Measurements from ENCODE around the gene GON4L.
"Not testable (repeated sequence)": the region's sequence is repeated elsewhere in the genome, so short reads cannot be mapped to it uniquely, and the experiment has no call there.

Gene GON4L, protein sequence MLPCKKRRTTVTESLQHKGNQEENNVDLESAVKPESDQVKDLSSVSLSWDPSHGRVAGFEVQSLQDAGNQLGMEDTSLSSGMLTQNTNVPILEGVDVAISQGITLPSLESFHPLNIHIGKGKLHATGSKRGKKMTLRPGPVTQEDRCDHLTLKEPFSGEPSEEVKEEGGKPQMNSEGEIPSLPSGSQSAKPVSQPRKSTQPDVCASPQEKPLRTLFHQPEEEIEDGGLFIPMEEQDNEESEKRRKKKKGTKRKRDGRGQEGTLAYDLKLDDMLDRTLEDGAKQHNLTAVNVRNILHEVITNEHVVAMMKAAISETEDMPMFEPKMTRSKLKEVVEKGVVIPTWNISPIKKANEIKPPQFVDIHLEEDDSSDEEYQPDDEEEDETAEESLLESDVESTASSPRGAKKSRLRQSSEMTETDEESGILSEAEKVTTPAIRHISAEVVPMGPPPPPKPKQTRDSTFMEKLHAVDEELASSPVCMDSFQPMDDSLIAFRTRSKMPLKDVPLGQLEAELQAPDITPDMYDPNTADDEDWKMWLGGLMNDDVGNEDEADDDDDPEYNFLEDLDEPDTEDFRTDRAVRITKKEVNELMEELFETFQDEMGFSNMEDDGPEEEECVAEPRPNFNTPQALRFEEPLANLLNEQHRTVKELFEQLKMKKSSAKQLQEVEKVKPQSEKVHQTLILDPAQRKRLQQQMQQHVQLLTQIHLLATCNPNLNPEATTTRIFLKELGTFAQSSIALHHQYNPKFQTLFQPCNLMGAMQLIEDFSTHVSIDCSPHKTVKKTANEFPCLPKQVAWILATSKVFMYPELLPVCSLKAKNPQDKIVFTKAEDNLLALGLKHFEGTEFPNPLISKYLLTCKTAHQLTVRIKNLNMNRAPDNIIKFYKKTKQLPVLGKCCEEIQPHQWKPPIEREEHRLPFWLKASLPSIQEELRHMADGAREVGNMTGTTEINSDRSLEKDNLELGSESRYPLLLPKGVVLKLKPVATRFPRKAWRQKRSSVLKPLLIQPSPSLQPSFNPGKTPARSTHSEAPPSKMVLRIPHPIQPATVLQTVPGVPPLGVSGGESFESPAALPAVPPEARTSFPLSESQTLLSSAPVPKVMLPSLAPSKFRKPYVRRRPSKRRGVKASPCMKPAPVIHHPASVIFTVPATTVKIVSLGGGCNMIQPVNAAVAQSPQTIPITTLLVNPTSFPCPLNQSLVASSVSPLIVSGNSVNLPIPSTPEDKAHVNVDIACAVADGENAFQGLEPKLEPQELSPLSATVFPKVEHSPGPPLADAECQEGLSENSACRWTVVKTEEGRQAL (N-terminal part only)

DNA sequence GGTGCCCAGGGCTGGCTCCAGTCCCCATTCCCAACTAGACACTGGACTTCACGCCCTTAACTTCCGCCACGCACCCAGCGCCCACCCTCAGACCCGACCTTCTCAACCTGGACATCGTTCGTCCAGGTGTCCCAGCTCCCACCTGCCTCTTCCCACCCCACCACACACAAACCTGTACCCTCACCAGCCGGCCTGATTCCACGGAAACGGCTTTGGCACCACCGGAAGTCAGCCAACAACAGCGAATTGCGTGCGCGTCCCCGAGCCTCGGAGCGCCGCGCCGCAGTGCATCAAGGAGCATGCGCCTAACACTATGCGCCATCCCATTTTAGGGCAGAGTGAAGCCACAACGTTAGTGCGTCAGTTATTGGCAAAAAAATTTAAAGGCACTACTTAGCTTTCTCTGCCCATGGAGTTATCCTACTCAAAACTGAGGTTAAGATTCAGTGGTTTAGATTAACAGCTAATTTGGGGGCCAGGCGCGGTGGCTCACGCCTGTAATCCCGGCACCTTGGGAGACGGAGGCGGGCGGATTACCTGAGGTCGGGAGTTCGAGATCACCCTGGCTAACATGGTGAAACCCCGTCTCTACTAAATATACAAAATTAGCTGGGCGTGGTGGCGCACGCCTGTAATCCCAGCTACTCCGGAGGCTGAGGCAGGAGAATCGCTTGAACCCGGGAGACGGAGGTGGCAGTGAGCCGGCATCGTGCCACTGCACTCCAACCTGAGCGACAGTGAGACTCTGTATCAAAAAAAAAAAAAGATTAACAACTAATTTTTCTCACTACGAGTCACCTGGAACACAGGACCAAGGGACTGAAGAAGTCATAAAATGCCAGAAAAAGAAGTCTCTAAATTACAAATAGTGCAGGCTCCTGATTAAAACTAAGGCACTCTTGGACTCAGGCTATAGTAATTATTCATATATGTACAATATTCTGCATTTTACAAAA, at the start of gene GON4L:
GON4L (minus strand) TSS at position 240 of the 956 bp plus-strand sequence. CDS start 3,434 bp downstream, outside the sequence.
- H3K27ac Mint-ChIP-seq: peak within 1 kb of the TSS; percentile 99
- H3K27me3 Mint-ChIP-seq: peaks cover 2% of the 10 kb centered on the region
- H3K36me3 Mint-ChIP-seq: no peaks in the 10 kb centered on the region
- peak within 1 kb of the TSS; percentile 100 for H3K4me3 Mint-ChIP-seq
- H3K4me1 Mint-ChIP-seq (ENCODE audit: low read depth): peaks cover 45% of the 10 kb centered on the region
- no peaks in the 10 kb centered on the region for H3K9me3 Mint-ChIP-seq (ENCODE audit: low read depth)

DNA sequence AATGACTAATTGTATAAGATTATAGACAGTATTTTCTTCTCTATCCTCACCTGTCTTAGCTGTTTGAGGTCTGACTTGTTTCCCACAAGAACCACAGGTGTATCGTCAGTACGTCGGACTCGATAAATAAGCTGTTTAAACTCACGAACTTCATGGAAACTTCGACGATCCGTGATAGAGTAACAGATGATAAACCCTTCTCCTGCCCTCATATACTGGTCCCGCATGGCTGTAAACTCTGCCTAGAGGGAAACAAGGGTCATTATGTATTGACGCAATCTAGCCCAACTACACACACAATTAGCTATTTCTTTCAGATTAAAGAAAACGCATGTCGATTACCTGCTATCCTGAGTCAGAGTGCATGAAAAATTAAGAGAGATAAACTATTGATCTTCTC, 47.2 kb upstream of the GON4L start:
- Mint-ChIP-seq H3K27me3 (no peaks in the 10 kb centered on the region), H3K36me3 (no peaks in the 10 kb centered on the region), H3K9me3 (ENCODE audit: low read depth) (no peaks in the 10 kb centered on the region), H3K4me3 (no peak overlapping the region), H3K27ac (no peak overlapping the region), H3K4me1 (ENCODE audit: low read depth) (peaks cover 3% of the 10 kb centered on the region)

DNA sequence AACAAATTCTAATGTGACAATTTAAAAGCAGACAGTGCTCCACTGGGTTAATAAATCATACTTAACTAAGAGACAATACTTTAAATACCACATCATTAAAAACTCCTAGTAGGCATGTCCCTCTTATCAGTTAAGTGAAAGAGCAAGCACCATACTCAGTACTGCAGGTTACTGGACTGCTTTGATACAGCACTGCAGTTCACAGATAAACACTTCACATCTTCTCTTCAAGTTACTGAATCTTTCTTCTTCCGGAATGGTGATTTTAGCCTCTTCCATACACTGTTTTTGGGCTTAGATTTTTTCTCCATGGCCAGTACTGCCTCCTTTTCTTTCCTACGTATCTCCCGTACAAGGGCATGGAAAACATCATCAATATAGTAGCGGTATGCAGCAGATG, 43.1 kb upstream of the GON4L start:
- Mint-ChIP-seq H3K4me3 (no peak overlapping the region), H3K27ac (peak overlapping the region; percentile 2), H3K36me3 (peaks cover 5% of the 10 kb centered on the region), H3K9me3 (ENCODE audit: low read depth) (no peaks in the 10 kb centered on the region), H3K4me1 (ENCODE audit: low read depth) (peaks cover 5% of the 10 kb centered on the region), H3K27me3 (no peaks in the 10 kb centered on the region)

DNA sequence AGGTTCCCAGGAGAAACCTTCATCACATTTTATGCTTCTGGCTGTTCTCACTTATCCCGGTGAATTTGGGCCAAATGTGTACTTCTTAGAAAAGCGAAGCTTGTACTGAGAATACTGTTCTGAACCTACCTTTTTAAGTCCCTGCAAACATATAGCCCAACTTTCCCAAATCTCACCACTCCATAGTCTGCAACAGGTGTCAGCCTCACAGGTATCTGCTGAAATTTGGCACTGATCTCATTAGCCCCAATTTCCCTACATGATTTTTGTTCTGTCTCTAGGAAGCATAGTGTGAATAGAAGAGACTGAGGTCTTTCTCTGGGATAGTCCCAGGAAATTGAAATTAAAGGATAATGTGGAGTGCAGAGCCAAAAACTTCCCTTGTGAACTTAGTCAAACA, 42.7 kb upstream of the GON4L start:
- peak overlapping the region; percentile 2 for H3K27ac Mint-ChIP-seq

DNA sequence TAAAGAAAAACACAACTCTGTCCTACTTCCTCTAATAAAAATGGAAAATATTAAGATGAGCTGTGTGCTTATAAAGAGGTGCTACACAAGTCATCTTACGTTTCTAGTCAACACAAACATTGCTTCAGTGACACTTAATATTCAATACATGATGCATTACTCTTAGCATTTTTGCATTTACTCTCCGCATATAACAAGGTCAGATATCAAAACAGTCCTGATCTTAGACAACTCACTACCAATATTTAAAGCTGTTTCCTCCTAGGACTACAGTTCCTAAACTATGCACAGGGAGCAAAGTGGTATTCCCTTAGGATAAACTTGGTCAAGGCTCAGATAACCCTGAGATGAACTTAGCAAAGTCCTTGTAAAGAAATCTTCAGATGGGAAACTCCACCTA, 41.9 kb upstream of the GON4L start:
- Mint-ChIP-seq H3K4me3 (no peak overlapping the region), H3K36me3 (peaks cover 5% of the 10 kb centered on the region), H3K27ac (peak overlapping the region; percentile 37), H3K4me1 (ENCODE audit: low read depth) (peaks cover 8% of the 10 kb centered on the region), H3K9me3 (ENCODE audit: low read depth) (no peaks in the 10 kb centered on the region), H3K27me3 (no peaks in the 10 kb centered on the region)

More for the DNA sequence above, 42.7 kb upstream of the GON4L start:
- H3K9me3 Mint-ChIP-seq (ENCODE audit: low read depth): no peaks in the 10 kb centered on the region
- peaks cover 5% of the 10 kb centered on the region for H3K36me3 Mint-ChIP-seq
- H3K4me1 Mint-ChIP-seq (ENCODE audit: low read depth): peaks cover 5% of the 10 kb centered on the region
- no peaks in the 10 kb centered on the region for H3K27me3 Mint-ChIP-seq
- H3K4me3 Mint-ChIP-seq: no peak overlapping the region

DNA sequence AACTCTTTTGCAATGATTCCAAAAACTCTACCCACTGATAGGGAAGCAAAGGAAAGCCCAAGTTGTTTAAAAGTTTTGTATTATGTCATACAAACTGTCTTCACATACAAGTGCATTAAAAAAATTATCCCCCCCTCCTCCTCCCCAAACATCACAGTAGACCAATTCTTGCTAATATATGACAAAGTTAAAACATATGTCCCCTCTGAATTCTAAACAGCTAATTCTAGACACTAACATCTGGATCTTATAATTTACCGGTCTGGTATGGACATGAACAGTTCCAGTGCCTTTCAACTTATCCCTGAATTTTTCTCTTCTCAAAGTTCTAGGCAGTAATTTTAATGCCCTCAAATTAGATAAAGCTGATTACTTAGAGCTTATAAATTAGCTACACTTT, 40.7 kb upstream of the GON4L start:
- H3K9me3 Mint-ChIP-seq (ENCODE audit: low read depth): no peaks in the 10 kb centered on the region
- H3K27ac Mint-ChIP-seq: peak overlapping the region; percentile 74
- peaks cover 19% of the 10 kb centered on the region for H3K4me1 Mint-ChIP-seq (ENCODE audit: low read depth)
- no peak overlapping the region for H3K4me3 Mint-ChIP-seq
- H3K36me3 Mint-ChIP-seq: peaks cover 5% of the 10 kb centered on the region
- H3K27me3 Mint-ChIP-seq: no peaks in the 10 kb centered on the region

DNA sequence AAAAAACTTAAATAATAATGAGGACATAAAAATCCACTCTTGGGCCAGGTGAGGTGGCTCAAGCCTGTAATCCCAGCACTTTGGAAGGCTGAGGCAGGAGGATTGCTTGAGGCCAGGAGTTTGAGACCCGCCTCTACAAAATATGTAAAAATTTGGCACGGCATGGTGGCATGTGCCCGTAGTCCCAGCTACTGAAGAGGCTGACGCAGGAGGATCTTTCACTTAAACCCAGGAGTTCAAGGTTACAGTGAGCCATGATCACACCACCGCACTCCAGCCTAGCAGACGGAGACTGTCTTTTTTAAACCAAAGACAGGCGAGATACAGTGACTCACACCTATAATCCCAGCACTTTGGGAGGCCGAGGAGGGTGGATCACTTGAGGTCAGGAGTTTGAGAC, 39.5 kb upstream of the GON4L start:
- not testable (repeated sequence) for H3K36me3 Mint-ChIP-seq; H3K27me3 Mint-ChIP-seq; H3K4me3 Mint-ChIP-seq; H3K9me3 Mint-ChIP-seq (ENCODE audit: low read depth); H3K27ac Mint-ChIP-seq
- peaks cover 19% of the 10 kb centered on the region for H3K4me1 Mint-ChIP-seq (ENCODE audit: low read depth)

DNA sequence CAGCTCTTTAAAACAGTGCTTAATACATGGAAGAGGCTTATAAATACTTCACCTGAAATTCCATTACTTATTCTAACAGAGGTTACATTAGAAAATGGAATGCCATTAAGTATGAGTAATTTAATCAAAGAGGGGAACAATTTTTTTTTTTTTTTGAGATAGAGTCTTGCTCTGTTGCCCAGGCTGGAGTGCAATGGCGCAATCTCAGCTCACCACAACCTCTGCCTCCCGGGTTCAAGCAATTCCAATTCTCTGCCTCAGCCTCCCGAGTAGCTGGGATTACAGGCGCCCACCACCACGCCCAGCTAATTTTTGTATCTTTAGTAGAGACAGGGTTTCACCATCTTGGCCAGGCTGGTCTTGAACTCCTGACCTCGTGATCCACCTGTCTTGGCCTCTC, 38.6 kb upstream of the GON4L start:
- H3K36me3 Mint-ChIP-seq; H3K4me3 Mint-ChIP-seq; H3K27ac Mint-ChIP-seq; H3K9me3 Mint-ChIP-seq (ENCODE audit: low read depth); H3K27me3 Mint-ChIP-seq: not testable (repeated sequence)
- H3K4me1 Mint-ChIP-seq (ENCODE audit: low read depth): peaks cover 19% of the 10 kb centered on the region

DNA sequence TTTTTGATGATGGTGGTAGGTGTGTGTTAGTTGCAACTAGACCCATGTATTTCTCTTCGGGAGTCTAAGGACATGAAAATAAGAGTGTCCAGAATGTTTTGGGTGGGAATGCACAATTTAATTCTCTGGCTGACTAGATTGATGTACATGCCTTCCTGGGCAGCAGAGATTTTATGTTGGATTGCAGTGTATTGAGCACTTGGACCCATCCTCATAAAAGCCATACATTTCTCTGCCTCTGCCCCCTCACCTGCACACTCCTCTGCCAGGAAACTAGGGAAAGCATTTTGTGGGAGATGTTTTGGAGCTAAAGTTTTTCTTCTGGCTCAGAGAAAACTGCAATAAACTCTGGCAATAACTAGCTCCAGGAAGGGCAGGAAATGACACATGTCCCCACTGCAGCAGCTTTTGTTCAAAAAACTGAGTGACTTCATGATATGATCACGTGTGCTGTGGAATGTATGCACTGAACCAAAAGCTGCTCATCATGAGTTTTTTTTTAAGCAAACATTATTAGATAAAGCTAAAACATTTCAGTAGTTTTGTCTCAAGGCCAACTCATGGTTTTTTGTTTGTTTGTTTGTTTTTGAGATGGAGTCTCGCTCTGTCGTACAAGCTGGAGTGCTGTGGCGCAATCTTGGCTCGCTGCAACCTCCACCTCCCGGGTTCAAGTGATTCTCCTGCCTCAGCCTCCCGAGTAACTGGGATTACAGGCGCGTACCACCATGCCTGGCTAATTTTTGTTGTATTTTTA, 36.6 kb upstream of the GON4L start:
- Mint-ChIP-seq H3K27ac (peak overlapping the region; percentile 16), H3K4me1 (ENCODE audit: low read depth) (peaks cover 16% of the 10 kb centered on the region), H3K4me3 (peak overlapping the region; percentile 3), H3K9me3 (ENCODE audit: low read depth) (no peaks in the 10 kb centered on the region), H3K27me3 (no peaks in the 10 kb centered on the region), H3K36me3 (peaks cover 2% of the 10 kb centered on the region)

DNA sequence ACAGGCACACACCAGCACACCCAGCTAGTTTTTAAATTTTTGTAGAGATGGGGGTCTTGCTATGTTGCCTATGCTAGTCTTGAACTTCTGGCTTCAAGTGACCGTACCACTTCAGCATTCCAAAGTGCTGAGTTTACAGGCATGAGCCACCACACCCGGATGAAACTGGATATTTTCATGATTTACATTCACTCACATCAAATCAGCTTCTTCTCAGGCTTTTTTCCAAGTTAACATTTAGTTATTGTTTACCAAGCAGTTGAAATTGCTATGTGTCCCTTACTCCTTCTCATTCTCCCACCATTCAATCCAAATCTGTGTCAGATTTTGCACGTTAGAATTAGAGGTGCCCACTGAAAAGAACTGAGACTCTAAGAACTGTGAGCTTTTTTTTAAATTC, 35.8 kb upstream of the GON4L start:
- H3K27me3 Mint-ChIP-seq: no peaks in the 10 kb centered on the region
- H3K9me3 Mint-ChIP-seq (ENCODE audit: low read depth): no peaks in the 10 kb centered on the region
- H3K36me3 Mint-ChIP-seq: peaks cover 2% of the 10 kb centered on the region
- no peak overlapping the region for H3K27ac Mint-ChIP-seq
- no peak overlapping the region for H3K4me3 Mint-ChIP-seq
- peaks cover 14% of the 10 kb centered on the region for H3K4me1 Mint-ChIP-seq (ENCODE audit: low read depth)

DNA sequence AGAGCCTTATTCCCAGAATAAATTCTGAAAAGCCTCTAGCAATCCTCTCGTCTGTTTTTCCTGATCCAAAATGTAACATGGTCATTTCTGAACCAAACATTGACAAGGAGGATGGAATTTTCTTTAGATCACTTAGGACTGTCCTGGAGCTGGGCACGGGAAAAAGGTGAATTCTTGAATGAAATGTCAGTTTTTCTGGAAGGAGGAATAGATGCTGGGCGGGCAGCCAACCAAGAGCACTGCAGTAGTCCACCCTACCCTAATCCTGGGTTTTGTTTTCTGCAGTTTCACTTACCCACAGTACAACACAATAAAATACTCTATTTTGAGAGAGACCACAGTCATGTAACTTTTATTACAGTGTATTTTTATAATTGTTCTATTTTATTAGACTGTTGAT, 33.2 kb upstream of the GON4L start:
- Mint-ChIP-seq H3K27ac (no peak overlapping the region), H3K4me1 (ENCODE audit: low read depth) (peaks cover 14% of the 10 kb centered on the region), H3K9me3 (ENCODE audit: low read depth) (no peaks in the 10 kb centered on the region), H3K27me3 (no peaks in the 10 kb centered on the region), H3K4me3 (no peak overlapping the region), H3K36me3 (peaks cover 2% of the 10 kb centered on the region)

DNA sequence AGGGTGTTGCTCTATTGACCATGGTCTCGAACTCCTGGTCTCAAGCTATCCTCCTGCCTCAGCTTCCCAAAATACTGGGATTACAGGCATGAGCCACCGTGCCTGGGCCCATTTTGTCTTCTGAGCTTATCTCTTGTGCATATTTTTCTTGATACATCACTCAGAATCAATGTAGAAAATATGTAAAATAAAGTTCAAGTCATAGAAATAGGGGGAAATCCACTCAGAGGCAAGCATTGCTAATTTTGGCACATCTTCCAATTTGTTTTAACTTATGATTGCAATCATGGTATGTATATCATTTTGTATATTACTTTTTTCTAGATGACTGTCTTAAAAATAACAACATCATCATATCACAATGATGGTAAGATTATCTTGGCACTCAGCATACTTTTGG, 32.6 kb upstream of the GON4L start:
- H3K4me1 Mint-ChIP-seq (ENCODE audit: low read depth): peaks cover 14% of the 10 kb centered on the region
- no peaks in the 10 kb centered on the region for H3K27me3 Mint-ChIP-seq

DNA sequence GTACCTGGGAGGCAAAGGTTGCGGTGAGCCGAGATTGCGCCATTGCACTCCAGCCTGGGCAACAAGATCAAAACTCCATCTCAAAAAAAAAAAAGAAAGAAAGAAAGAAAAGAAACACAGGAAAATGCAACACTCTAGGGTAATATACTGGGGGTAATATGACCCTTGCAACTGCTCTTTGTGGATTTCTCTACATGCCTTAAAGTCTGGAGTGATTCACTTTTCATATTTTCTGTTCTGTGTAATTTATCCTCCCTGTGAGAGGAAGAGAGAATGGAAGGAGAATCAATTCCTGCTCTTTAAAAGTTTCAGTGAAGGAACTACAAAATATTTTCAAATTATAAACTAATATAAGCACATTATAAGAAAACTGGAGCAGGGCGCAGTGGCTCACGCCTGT, 31.5 kb upstream of the GON4L start:
- no peak overlapping the region for H3K4me3 Mint-ChIP-seq
- no peaks in the 10 kb centered on the region for H3K9me3 Mint-ChIP-seq (ENCODE audit: low read depth)
- H3K36me3 Mint-ChIP-seq: peaks cover 2% of the 10 kb centered on the region
- peaks cover 7% of the 10 kb centered on the region for H3K4me1 Mint-ChIP-seq (ENCODE audit: low read depth)
- no peaks in the 10 kb centered on the region for H3K27me3 Mint-ChIP-seq
- H3K27ac Mint-ChIP-seq: no peak overlapping the region

More for the DNA sequence above, 32.6 kb upstream of the GON4L start:
- H3K36me3 Mint-ChIP-seq: peaks cover 2% of the 10 kb centered on the region
- no peak overlapping the region for H3K4me3 Mint-ChIP-seq
- H3K27ac Mint-ChIP-seq: no peak overlapping the region
- H3K9me3 Mint-ChIP-seq (ENCODE audit: low read depth): no peaks in the 10 kb centered on the region
